ENCODE measurements around the gene EFNB2. TPM values are rescaled to one million over a fixed set of nuclear protein-coding genes. Genes with fewer than 3 reads are reported as not detected.

Gene EFNB2
- total and polyA plus RNA-seq, 2 of the 13 experiments (the other 11 are each of a cell fraction or from before 2014, with no cell fraction given) = 0.11 to 0.20 TPM

DNA sequence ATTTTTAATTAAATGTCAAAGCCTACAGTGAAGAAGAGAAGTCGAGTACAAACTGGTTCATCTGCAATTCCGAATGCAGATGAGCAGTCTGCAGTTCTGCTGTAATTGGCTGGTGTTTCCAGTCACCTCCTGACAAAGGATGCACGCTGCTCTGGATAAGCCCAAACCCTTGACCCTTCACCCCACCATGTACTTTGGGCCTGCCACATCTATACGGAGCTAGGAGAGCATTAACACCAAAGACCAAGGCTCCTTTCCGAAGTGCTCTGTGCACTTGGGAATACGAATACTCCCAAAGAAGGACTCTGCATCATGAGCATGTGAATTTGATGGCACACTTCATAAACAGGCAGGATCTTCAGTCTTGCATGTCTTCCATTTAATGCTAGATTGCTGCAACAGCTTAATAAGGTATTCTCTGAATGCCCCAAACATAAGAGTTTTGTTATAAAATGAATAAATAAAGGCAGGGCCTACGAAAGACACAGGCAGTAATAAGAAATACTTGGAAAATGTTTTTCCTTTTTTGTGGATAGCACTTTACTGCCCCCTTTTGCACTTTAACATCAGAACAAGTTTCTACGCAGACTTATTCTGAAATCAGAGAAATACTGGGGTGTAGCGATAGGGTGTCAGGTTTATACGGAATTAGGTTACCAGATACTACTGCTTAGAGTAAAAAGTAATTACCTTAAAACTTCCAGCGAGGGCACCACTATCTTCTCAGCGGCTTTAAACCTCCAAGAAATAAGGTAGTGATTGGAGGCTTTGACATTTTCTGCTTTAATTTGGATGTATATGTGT is 15.0 kb downstream of the EFNB2 start:
- no peaks in the 10 kb centered on the region for H3K36me3 ChIP-seq (replicated peaks in 1 of 2; ENCODE audit: control insufficient read depth in 1 of 2, insufficient read depth in 2 of 2, low read length in 2 of 2)
- in situ Hi-C loops (cut with HindIII; ENCODE audit: extremely low pct_ligation_motif_present, low pct_unique_long_range_greater_than_20kb) = no loop called here
- FAIRE-seq (no peak), ATAC-seq (no peak), DNase-seq (ENCODE audit: low spot score) (no peak)
- TF ChIP-seq ZNF720 (CRISPR knock-in tag; IDR thresholded peaks at IDR 0.05) = no peak
- no peak for TF ChIP-seq KLF9 (CRISPR knock-in tag; IDR thresholded peaks at IDR 0.05; ENCODE audit: low read depth)
- TF ChIP-seq STAG1 (CRISPR knock-in tag; IDR thresholded peaks at IDR 0.05) = 0 out of 2 replicates have a peak, but pooled peaks have one; percentile 30
- no peak for TF ChIP-seq HOXA9 (CRISPR knock-in tag; IDR thresholded peaks at IDR 0.05; ENCODE audit: borderline replicate concordance)
- BruUV-seq (replicated peaks) = no TSS peak
- no peak overlapping the region for H3K4me2 ChIP-seq (ENCODE audit: low read depth, low read length)
- ChIA-PET POLR2A (no interaction called here), CTCF (ENCODE audit: low intra/inter-chr PET ratio, low total read pairs) (no interaction called here)
- 31% methylated on average over 9 of the region's 12 CpGs for WGBS (ENCODE audit: low lambda C conversion rate)
- intact Hi-C loops (cut with micrococcal nuclease; ENCODE audit: unreplicated experiment) = no loop called here
- no peak overlapping the region for H3K4me3 ChIP-seq (replicated peaks in 1 of 3; ENCODE audit: insufficient read depth in 1 of 3, low read depth in 2 of 3, low read length in 3 of 3)
- no peaks in the 10 kb centered on the region for H3K4me1 ChIP-seq (ENCODE audit: insufficient read depth, low read length)
- H3K27me3 ChIP-seq (ENCODE audit: control insufficient read depth in 1 of 2, insufficient read depth in 2 of 2, low read length in 2 of 2) = no peaks in the 10 kb centered on the region
- no peak overlapping the region for H3K27ac ChIP-seq (ENCODE audit: extremely low read length, insufficient read depth, low read length)
- no peaks in the 10 kb centered on the region for H3K79me2 ChIP-seq (ENCODE audit: insufficient read depth, low read length)
- H2AFZ ChIP-seq (ENCODE audit: low read length) = no peak overlapping the region
- H4K20me1 ChIP-seq (ENCODE audit: insufficient read depth, low read length) = no peaks in the 10 kb centered on the region
- no peak overlapping the region for H3K9ac ChIP-seq (ENCODE audit: insufficient read depth, low read depth, low read length)
- H3K9me3 ChIP-seq (ENCODE audit: low read length) = no peaks in the 10 kb centered on the region

DNA sequence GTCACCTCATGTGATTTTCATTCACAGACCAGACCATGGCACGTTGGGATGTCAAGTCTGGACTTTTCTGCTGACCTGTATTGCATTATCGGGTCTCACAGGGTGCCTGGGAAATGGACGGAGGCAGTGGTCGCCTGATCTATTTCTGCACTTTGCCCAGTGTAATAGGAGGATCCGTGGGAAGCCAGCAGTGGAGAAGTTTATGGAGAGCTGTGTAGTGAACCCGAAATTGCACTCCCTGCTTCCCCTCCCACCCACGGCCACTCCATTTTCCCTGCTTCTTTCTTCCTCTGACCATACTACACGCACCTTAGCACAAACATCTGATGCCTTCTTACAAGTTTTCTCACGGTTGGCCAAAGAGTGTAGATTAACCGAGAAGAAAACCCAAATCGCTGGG is 16.9 kb downstream of the EFNB2 start:
- Histone ChIP-seq H4K20me1 (ENCODE audit: insufficient read depth, low read length) (no peaks in the 10 kb centered on the region), H3K36me3 (replicated peaks in 1 of 2; ENCODE audit: control insufficient read depth in 1 of 2, insufficient read depth in 2 of 2, low read length in 2 of 2) (no peaks in the 10 kb centered on the region), H3K9ac (ENCODE audit: insufficient read depth, low read depth, low read length) (no peak overlapping the region), H2AFZ (ENCODE audit: low read length) (no peak overlapping the region), H3K4me1 (ENCODE audit: insufficient read depth, low read length) (no peaks in the 10 kb centered on the region), H3K4me3 (replicated peaks in 1 of 3; ENCODE audit: insufficient read depth in 1 of 3, low read depth in 2 of 3, low read length in 3 of 3) (no peak overlapping the region), H3K27ac (ENCODE audit: extremely low read length, insufficient read depth, low read length) (no peak overlapping the region), H3K79me2 (ENCODE audit: insufficient read depth, low read length) (no peaks in the 10 kb centered on the region), H3K4me2 (ENCODE audit: low read depth, low read length) (no peak overlapping the region), H3K9me3 (ENCODE audit: low read length) (no peaks in the 10 kb centered on the region), H3K27me3 (ENCODE audit: control insufficient read depth in 1 of 2, insufficient read depth in 2 of 2, low read length in 2 of 2) (no peaks in the 10 kb centered on the region)
- in situ Hi-C loops (cut with HindIII; ENCODE audit: extremely low pct_ligation_motif_present, low pct_unique_long_range_greater_than_20kb) = no loop called here
- FAIRE-seq = no peak
- BruUV-seq (replicated peaks) = no TSS peak
- 29% methylated on average over 11 of the region's 11 CpGs for WGBS (ENCODE audit: low lambda C conversion rate)
- intact Hi-C loops (cut with micrococcal nuclease; ENCODE audit: unreplicated experiment) = no loop called here
- no peak for DNase-seq (ENCODE audit: low spot score)
- POLR2A ChIA-PET = no interaction called here
- CTCF ChIA-PET (ENCODE audit: low intra/inter-chr PET ratio, low total read pairs) = no interaction called here
- no peak for ATAC-seq
- TF ChIP-seq ZNF441 (CRISPR knock-in tag; IDR thresholded peaks at IDR 0.05; ENCODE audit: borderline replicate concordance) = no peak
- no peak for TF ChIP-seq JUND (CRISPR knock-in tag; IDR thresholded peaks at IDR 0.05)
- TF ChIP-seq PCBP1 (IDR thresholded peaks at IDR 0.05; ENCODE audit: borderline replicate concordance, low read depth, low read length) = no peak
- TF ChIP-seq ZBTB8A (CRISPR knock-in tag; IDR thresholded peaks at IDR 0.05; ENCODE audit: borderline replicate concordance, low read depth) = no peak
- TF ChIP-seq, protein P1, sequence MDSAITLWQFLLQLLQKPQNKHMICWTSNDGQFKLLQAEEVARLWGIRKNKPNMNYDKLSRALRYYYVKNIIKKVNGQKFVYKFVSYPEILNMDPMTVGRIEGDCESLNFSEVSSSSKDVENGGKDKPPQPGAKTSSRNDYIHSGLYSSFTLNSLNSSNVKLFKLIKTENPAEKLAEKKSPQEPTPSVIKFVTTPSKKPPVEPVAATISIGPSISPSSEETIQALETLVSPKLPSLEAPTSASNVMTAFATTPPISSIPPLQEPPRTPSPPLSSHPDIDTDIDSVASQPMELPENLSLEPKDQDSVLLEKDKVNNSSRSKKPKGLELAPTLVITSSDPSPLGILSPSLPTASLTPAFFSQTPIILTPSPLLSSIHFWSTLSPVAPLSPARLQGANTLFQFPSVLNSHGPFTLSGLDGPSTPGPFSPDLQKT (CRISPR knock-in tag; IDR thresholded peaks at IDR 0.05; ENCODE audit: borderline replicate concordance) = no peak
- no peak for TF ChIP-seq SMAD9 (CRISPR knock-in tag; IDR thresholded peaks at IDR 0.05)
- TF ChIP-seq SKI (IDR thresholded peaks at IDR 0.05; ENCODE audit: partially characterized antibody) = no peak
- no peak for TF ChIP-seq MED13 (CRISPR knock-in tag; IDR thresholded peaks at IDR 0.05)
- TF ChIP-seq ZFP62 (CRISPR knock-in tag; IDR thresholded peaks at IDR 0.05) = no peak
- no peak for TF ChIP-seq NR2F6 (IDR thresholded peaks at IDR 0.05)
- no peak for TF ChIP-seq NR2F6 (CRISPR knock-in tag; IDR thresholded peaks at IDR 0.05)
- TF ChIP-seq, protein P2, sequence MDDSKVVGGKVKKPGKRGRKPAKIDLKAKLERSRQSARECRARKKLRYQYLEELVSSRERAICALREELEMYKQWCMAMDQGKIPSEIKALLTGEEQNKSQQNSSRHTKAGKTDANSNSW (CRISPR knock-in tag; IDR thresholded peaks at IDR 0.05; ENCODE audit: borderline replicate concordance) = no peak
- TF ChIP-seq, protein P3, sequence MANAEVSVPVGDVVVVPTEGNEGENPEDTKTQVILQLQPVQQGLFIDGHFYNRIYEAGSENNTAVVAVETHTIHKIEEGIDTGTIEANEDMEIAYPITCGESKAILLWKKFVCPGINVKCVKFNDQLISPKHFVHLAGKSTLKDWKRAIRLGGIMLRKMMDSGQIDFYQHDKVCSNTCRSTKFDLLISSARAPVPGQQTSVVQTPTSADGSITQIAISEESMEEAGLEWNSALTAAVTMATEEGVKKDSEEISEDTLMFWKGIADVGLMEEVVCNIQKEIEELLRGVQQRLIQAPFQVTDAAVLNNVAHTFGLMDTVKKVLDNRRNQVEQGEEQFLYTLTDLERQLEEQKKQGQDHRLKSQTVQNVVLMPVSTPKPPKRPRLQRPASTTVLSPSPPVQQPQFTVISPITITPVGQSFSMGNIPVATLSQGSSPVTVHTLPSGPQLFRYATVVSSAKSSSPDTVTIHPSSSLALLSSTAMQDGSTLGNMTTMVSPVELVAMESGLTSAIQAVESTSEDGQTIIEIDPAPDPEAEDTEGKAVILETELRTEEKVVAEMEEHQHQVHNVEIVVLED (CRISPR knock-in tag; IDR thresholded peaks at IDR 0.05; ENCODE audit: borderline replicate concordance) = no peak
